Inflammatory macrophage treated with lipopolysaccharide for 1 hour (primary cell): ENCODE measurements around the gene ORC1.
A peak's percentile ranks its signal among the peaks of the same experiment; 100 is the strongest.

Experiments
- DNase-seq, 2 donors: peaks; one replicate each; pipeline ENCODE4 v3.0.0-alpha.2; 2020 to 2022

The ORC1 gene

DNA sequence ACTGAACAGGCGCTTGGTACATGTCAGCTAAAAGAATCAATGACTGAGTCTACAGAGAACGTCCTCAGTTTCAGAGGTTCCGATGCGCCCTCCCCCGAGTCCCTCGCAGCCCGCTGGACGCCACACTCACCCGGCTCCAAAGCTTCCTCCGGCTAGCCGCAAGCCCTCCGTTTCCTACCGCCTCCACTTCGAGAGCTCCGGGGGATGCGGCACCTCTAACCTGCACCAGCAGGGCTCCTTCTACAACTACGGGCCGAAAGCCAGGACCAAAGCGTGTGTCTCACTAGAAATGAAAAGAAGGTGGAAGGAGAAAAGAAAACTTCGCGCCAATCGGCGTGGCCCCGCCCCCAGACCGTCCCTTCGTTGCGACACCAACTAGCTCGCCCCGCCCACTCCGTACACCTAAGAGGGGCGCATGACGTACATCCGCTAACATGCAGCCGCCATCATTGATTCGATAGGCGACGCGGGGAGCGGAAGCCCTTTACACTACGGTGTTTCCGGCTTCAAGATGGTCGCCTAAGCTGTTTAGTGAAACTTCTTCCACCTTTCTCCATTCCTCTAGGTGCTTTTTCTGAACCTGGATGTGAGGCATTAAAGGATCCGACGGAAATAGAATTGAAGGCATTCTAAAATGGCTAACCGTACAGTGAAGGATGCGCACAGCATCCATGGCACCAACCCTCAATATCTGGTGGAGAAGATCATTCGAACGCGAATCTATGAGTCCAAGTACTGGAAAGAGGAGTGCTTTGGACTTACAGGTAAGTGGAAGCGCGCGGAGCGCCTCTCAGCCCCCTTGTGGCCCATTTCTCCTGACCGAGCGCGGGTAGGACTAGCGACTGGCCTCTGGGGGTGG is at the start of gene ORC1, which contains the start of gene PRPF38A:
Gene ORC1, minus strand, starts transcription at position 308 of the 859 bp plus-strand sequence. CDS start 2,200 bp downstream, outside the sequence.
Gene PRPF38A, plus strand, starts transcription at position 487 of the 859 bp plus-strand sequence. Its CDS starts 148 bp downstream, at position 635.
- peak; percentile 95 to 99 for DNase-seq

DNA sequence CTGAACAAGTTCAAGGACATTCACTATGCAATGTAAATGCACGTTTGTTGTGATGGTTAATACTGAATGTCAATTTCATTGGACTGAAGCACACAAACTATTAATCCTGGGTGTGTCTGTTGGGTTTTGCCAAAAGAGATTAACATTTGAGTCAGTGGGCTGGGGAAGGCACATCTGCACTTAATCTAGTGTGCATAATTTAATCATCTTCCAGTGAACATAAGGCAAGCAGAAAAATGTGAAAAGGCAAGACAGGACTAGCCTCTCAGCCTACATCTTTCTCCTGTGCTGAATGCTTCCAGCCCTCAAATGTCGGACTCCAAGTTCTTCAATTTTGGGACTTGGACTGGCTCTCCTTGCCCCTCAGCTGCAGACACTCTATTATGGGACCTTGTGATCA is 40.2 kb upstream of the ORC1 start:
- no peak for DNase-seq

DNA sequence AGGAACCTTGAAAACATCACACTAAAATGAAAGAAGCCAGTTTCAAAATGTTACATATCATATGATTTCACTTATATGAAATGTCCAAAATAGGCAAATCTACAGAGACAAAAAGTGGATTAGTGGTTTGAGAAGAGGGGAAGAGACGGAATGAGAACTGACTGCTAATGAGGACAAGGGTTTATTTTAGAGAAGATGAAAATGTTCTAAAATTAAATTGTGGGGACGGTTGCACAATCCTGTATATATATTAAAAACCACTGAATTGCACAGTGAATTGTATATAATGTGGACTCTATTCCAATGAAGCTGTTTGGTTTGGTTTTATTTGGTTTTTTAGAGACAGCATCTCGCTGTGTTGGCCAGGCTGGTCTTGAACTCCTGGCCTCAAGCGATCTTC is 35.8 kb upstream of the ORC1 start:
- peak; percentile 14 to 56 for DNase-seq

DNA sequence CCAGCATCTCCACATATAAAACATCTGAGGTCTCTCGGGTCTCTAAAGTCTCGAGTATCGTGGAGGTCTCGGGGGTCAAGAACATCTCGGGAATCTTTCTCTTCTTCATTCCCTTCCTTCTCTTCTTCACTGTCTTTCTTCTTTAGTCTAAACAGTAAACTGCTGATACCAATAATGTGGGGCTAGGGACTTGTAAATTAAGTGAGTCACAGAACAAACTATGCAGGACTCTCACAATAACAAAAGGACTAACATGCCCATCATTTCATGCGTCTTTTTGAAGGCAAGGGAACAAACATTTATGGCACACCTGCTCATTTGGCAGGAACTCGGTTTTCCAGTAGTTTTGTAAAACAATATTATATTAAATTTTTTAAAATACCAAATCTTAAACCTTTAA is 32.6 kb upstream of the ORC1 start:
- DNase-seq = no peak

- DNase-seq = no peak
Observed at GRCh38 chr1:52435650-52436049, 31.4 kb upstream of the ORC1 start.

- DNase-seq = no peak
Observed at GRCh38 chr1:52435211-52435610, 31.0 kb upstream of the ORC1 start.

GRCh38 chr1:52432807-52433206 is 28.6 kb upstream of the ORC1 start:
- no peak for DNase-seq

GRCh38 chr1:52427152-52427551 is 22.9 kb upstream of the ORC1 start:
- DNase-seq = no peak

DNA sequence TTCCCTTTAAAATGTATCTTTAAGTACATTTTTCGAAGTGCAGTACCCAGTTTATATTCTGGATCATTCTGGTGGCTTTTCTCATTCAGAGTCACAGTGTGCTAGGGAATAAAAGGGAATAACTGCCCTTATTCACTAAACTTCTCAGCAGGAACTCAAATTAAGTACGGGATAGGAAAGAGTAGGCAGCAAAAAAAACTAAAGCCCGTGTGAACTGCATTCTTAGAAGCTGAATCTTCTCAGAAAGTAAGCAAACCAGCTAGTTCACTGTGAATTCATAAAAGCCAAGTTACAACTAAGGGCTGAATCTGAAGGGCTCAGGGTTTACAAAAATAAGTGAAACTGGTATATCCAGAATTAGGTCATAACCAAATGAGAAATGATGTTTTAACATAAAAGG is 22.1 kb upstream of the ORC1 start:
- no peak for DNase-seq

GRCh38 chr1:52424813-52425212 is 20.6 kb upstream of the ORC1 start:
- DNase-seq = no peak

GRCh38 chr1:52424231-52424636 is 20.0 kb upstream of the ORC1 start:
- DNase-seq = no peak

- no peak for DNase-seq
Observed at GRCh38 chr1:52423771-52424170, 19.5 kb upstream of the ORC1 start.

DNA sequence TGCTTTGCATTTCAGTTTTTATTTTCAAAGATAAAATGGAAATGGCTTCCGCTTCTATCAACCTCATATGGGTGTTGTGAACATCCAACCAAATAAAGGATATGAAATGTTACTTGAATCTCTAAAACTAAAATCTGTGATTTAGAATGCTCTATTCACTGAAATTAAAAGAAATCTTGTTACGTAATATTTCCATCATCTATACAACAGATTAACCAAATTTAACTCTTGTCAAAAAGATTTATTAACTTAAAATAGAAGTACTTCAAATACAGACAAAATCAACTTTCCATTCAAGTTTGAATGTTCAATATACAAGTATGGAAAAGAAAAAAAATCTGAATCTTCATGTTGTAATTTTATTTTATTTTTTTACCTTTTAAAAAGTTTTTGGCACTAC is 18.8 kb upstream of the ORC1 start:
- no peak for DNase-seq

DNA sequence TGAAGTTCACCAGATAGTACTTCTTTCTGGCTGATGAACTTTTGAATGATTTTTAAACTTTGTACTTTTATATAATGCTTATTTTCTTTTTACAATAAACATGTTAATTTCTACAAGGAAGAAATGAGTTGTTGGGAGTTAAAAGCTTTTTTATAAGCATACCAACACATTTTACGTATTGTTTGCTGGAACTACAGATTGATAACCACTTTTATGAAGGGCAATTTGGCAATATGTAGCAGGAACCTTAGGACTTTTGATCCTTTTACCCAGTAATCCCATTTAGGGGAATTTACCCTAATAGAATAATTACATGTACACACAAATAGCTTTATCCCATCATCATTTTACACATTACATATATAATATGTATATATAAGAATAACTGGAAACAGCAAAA is 16.5 kb upstream of the ORC1 start:
- DNase-seq = no peak

DNA sequence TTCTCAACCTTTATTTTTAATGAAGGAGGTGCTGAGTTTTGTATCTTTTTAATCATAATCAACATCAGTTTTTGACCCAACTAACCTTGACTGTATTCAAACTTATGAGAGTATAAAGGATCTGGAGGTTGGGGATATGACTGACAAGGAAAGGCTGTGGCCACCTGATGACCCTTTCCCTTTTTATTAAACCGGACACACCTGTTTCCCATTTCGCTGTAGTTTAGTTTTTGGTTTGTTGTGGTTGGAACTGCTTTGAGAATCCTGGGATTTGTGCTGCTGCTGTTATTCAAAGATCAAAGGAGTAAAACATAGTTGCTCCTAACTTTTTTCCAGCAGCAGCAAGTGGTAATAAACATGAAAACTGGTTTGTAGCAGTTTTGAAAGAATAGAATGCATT is 12.6 kb upstream of the ORC1 start:
- DNase-seq = no peak

- DNase-seq = no peak
Observed at GRCh38 chr1:52414942-52415341, 10.7 kb upstream of the ORC1 start.

DNA sequence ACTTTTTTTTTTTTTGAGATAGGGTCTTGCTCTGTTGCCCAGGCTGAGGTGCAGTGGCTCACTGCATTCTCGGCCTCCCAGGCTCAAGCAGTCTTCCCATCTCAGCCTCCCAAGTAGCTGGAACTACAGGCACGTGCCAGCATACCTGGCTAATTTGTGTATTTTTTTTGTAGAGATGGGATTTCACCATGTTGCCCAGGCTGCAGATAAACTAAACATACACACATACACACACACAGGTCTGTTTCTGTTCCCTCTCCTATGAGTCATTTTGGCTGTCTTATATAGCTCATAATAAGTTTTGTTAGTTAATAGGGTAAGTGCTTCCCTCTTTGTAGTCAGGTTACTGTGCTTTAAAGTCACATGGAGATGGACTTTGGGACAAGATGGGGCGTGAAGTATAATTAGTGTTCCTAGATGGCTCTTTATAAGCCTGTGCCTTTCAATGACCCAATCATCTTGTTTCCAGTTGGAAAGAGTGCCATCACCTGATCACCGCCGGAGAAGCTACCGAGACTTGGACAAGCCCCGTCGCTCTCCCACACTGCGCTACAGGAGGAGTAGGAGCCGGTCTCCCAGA is 9.3 kb upstream of the ORC1 start:
- DNase-seq = no peak

GRCh38 chr1:52404975-52405338 is 734 bp upstream of the ORC1 start:
- DNase-seq = peak in 1 of 2 donors; percentile 2

- peak; percentile 82 to 84 for DNase-seq
Observed at GRCh38 chr1:52403566-52404115, 582 bp downstream of the ORC1 start.

DNA sequence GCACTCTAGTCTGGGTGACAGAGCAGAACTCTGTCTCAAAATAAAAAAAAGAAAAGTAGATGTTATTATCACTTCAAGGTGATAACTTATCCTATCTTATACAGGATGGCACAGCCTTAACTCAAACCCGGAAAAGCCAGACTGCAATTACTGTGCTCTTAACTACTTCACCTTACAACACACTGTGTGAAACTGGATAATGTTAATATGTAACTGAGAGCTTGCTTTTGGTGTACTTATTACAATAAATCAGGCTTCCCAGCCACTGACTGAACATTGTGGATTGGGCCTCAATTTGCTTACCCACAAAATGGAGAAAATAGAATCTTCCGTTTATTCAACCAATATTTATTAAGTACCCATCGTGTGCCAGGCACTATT is 1.4 kb downstream of the ORC1 start:
- no peak for DNase-seq

DNA sequence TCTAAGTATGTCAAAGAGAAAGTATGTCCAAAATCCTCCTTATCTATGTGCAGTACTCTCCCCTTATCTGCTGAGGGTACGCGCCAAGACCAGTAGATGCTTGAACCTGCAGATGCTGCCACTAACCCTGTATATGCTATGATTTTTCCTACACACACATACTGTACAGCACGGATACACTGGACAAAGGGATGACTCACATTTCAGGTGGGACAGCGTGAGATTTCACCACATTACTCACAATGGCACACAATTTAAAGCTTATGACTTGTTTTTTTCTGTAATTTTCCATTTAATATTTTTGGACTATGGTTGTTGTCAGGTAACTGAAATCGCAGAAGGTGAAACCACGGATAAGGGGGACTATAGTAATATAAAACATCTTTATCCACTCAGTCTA is 4.1 kb downstream of the ORC1 start:
- DNase-seq = no peak

GRCh38 chr1:52399629-52400028 is 4.6 kb downstream of the ORC1 start:
- no peak for DNase-seq

DNA sequence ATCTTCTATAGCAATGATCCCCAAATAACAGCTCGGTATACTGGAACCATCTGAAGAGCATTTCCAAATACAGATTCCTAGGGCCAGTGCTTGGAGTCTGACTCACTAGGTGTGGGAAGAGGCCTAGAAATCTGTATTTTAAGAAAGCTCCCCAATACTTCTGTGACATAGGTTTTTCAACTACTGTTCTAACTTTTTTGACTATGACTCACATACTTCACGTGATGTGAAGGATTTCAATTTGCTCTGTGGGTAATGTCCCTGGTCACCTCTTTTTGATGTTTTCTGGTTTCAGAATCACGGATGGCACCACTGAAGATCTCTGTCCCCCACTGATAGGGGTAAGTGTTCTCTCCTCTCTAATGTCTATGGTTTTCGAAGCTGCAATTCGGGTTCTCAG is 11.0 kb downstream of the ORC1 start:
- DNase-seq = no peak

- DNase-seq = no peak
Observed at GRCh38 chr1:52386458-52386857, 17.8 kb downstream of the ORC1 start.
